GM21526 (cell line): ENCODE measurements around the gene TEC.
A peak's percentile ranks its signal among the peaks of the same experiment; 100 is the strongest.

Source experiments
- ATAC-seq: cut with Tn5 transposase; IDR thresholded peaks from one replicate; pipeline ENCODE4 v1.9.1; 2021; ENCODE audit warnings: moderate library complexity; ENCODE audit not compliant: unreplicated experiment, low FRiP score

TEC gene

DNA sequence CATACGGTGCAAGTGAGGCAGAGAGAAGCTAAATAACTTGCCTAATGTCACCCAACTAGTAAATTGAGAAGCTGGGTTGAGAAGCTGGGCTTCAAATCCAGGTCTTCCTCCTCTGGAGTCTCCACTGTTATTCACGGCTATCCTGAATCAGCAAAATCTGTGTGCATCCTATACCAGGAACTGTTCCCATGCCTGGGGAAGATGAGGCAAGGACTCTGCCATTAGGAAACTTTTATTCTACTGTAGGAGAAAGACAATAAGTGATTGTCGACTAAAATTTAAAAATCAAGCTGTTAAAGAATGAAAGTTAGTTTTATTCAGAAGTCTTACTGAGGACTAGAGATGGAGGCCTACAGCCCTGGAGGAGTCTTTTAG is 872 bp upstream of the TEC start:
- no peak for ATAC-seq

DNA sequence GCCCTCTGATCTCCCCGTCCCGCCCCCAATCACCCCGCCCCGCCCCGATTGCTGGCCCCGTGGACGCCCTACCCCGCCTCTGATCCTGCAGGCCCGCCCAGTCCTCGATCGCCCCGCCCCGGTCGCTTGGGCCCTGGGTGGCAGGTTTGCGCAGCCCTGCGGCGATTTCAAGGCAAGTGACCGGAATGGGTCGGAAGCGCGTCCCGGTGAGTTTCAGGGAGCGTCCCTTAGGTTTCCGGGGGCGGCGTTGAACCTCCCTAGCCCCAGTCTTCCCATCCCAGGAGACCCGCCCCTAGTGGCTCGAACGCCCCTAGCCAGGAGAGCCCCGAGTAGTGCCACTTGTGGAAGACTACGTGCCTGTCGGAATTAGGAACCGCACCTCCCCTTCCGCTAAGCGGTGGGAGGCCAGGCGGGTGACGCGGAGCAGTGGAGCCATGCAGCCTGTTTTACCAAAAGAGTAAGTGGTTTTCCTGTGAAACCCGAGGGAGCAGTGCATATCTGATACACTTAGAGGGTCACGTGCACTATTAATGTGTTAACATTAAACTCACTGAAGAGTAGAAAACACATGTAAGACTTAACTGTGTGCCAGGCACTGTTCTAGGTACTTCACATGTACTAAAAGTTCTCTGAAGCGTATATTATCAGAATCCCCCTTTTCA is 354 bp upstream of the TEC start:
- ATAC-seq: peak; percentile 73

DNA sequence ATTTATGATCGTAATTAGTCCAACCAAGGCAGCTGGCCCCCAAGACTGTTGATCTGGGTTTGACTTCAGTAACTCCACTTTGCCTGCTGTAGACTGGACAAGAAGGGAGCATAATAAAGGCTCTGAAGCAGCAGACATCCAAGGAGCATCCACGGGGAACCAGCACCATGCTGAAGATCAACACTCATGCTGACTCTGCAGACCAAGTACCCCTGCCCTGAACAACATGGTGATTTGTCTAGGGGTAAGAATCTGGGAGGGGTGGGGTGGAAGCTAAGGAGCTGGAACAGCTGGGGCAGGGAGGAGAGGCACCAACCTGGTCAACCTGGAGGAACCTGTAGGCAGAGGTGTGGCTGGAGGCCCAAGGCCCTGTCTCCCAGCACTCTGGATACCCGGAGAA is 2.1 kb downstream of the TEC start:
- no peak for ATAC-seq

DNA sequence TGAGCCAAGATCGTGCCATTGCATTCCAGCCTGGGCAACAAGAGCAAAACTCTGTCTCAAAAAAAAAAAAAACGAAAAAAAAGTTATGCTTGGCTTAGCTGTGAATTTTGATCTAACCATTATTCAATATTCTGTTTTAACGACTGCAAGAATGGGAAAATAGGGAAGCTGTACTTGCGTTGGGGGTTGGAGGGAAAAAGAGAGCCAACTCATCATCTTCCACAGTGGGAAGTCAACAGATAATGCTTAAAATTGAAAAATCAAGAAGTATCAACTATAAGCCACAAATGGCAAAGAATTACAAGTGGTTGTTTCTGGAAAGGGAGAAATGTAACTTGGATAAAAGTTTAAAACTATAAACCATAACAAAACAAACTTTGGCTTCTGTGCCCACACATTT is 2.9 kb downstream of the TEC start:
- ATAC-seq: no peak

DNA sequence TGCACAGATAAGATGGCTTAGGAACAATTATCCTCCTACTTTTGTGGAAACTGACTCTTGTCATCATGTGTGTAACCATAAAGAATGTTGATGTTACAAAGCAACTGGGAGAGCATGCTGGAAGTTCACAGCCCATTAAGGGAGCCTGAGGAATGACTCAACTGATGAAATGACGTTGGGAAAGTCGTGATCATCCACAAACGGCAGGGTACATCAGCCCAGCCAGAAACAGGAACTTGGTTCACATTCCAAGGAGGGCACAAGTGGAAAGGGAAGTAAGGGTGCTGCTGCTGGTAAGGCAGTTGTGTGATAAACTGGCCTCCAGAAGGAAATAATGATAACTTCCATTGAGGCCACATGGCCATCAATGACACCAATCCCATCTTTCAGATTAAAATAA is 6.7 kb downstream of the TEC start:
- no peak for ATAC-seq

DNA sequence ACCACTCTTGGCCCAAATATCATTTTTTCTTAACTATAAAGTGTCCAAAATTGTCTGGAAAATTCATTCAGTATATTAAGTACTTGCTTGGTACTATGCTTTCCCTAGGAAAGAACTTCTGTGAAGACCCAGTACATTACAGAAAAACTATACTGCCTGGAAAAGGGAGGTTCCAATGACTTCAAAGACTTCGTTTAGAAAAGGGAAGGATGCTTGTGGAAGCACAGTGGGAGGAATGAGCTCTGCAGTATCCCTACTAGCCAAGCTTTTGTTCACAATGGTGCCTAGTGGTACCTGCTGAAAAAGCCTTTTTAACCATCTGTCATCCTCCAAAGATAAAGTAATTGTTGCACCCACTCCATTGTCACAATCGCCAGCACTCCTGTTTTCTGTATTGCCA is 7.2 kb downstream of the TEC start:
- no peak for ATAC-seq

DNA sequence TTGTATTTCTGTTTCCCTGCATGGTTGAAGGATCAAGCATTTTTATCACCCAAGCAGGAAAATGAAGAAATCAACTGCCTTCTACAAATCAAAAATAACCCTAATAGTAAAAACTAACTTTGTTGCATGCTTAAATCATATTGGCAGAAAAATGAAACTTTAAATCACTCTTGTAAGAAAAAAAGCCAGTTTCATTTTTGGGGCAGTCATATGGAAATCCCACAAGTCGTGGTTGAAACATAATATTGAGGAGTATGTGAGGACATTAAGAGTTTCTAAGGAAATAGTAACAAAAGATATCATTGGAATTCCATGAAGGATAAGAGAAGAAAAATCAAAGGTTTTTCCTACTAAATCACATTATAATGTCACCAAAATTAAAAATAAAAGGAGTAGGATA is 8.4 kb downstream of the TEC start:
- no peak for ATAC-seq

DNA sequence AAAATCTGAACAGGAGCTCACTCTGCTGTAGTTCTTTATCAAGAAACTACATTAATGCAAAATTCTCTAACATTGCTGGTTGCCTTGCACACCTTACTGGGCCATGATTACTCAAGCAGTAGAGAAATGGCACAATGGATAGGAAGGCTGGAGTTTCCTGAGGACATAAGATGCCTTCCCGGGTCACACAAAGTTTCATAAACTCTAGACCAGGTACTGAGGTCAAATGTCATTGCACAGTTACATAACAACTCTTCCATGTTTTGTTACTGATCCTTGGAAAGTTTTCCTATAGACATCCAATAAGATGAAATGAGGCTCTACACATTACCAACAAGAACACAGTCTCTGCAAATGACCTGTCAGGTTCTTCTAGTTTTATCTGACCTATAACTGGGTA is 9.9 kb downstream of the TEC start:
- ATAC-seq: no peak

DNA sequence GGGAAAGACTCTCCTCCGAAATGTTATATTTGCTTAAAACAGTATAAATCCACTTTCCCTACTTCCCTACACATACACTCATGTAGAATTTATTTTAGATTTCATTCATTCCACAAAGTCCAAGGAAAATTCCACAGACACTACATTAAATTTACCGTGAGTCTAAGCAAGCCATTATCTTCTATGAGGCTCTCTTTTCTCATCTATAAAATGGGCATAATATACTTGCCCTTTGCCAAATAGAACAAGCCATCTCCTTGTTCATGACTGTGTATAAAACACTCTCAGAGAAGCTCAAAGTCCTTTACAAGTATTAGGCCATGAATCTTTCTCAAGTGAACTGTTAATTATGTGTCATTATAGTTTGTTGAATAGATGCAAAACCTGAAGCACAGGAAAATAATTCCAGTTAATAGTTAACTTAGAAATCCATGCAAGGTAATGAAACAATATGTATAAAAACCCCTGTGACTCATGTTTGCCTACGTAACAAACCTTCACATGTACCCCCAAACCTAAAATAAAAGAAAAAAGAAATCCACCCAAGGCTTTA is 10.7 kb downstream of the TEC start:
- ATAC-seq: no peak

DNA sequence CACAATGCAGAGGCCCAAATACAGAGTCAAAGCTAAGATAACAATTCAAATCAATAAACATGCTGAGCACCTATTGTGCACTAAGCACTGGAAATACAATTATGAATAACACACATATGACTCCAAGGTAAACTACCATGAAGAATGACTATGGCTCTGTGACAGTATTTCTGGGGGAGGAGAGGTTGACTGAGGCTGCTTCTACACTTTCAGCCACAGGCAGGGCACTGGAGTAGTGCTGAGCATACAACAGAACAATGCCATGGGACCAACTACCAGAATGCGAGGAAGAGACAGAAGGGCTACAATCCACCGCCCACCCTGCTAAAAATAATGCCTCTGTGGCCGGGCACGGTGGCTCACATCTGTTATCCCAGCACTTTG is 13.7 kb downstream of the TEC start:
- no peak for ATAC-seq

DNA sequence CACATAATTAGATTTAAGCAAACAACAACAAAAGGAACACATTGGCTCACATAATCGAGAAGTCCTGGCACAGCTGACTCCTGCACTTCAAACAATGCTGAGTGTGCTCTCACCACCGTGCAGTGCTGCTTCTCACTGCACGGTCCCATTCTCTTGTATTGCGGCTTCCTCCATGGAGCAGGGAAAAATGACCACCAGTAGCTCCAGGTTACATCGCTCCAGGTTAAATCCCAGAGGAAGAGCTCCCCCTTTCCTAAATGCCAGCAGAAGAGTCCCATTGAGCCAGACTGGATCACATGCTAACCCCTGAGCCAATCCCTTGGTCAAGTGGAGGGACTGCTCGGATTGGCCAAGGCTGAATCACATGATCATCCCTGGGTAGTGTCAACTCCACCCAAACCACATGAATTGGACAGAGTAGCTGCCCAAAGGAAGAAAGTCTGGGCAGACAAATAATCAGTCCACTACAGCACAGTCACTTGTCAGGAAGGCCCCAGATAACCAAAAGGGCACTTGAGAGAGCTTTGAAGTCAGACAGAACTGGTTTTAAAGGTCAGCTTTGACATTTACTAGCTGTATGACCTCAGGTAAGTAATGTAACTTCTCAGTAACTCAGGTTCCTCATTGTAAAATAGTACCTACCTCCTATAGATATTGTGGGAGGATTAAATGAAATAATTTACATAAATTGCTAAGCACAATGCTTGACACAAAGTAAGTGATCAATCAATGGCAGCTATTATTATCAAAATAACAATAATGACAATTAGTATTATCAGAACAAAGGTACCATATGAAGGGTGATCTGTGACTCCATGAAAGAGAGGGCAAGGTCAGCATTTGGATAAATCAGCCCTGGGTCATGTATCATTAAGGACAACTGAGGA is 14.3 kb downstream of the TEC start:
- no peak for ATAC-seq

DNA sequence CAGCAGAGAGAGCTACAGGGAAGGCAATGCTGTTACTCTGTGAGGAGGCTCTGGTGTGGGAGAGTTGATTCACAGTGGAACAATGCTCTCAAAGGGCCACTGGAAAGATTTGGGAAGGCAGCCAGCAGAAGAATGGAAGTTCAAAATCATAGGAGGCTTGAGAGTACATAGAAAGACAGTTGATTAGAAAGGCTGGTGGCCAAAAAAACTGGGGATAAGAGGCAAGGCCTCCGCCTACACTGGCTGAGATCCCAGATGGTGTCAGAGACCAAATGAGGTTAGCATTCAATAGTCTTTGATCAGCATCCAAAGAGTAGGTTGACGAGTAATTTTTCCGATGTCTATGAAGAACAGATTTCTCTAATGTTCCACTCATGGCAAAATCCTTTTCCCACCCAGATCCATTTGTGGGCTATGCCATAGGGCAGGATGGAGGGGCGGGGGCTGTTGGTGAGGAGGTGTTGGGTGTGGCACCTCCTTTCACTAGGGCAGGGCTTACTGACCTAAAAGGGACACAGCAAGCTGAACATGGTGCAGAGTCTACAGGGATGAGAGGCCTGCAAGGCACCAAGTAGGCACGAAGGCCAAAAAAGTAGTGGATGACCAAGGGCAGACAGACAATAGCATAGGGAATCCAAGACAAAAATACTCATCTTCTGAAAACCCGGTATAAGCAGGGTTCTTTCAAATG is 15.1 kb downstream of the TEC start:
- no peak for ATAC-seq

DNA sequence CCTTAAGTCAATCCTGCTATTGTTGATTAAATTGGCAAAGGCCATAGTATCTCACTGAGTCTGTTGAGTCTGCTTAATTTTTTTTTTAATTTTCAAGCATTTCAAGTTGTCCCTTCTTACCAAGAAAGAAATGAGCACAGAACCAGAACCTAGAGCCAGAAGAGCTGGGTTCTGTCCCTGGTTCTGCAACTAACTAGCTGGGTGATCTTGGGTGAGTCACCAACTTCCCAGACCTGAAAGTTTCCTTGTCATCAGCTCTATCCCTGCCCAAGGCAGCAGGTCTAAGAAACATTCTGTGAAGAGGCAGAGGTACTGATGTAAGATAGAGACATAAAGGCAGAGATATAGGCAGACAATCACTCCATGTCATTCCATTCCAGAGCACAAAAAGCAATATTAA is 17.3 kb downstream of the TEC start:
- ATAC-seq: no peak

DNA sequence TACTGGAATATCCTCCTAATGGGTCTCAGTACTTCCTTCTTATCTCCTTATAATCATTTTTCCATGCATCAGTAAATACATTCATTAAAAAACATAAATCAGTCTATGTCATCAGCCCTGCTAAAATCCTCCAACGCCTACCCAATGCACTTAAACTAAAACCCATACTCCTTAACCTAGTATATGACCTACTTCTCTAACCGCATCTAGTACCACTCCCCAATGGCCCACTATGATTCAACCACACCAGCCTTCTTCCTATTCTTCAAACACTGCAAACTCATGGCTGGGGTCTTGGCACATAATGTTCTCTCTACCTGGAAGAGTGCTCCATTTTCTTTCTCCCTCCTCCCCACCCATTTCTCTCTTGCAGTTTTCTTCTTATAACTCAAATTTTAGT is 18.7 kb downstream of the TEC start:
- ATAC-seq: no peak

DNA sequence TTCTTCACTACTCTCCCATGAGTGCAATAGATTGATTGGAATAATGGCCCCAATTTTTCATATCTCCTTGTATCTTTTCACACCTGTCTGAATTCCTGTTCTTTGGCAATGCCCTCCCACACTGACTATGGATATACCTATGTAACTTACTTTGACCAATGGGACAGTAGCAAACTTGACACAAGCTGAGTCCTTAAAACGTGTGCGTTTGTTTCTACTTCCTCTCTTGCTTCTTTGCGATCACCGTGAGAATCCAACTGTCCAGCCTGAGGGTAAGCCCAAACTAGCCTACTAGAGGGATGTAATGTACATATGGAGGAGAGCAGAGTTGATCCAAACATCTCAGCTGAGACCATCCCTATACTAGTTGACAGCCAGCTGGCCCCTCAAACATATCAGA is 19.3 kb downstream of the TEC start:
- ATAC-seq: no peak

DNA sequence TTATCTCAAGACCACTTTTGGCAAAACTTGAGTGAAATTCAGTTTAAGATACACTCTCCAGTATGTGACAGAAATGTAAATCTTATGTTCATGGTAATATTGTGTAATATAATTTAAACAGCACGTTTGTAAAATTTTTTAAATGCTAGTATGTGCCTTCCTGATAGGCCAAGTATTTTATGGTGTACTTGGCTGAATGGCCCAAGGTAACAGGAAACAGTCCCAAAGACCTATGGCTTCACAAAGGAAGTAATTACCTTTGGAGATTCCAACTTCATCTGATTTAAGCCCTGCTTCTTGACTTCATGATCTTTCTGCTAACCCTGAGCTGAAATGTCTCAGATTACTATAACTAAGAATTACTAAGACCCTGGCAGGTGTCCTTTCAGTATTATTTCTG is 20.3 kb downstream of the TEC start:
- ATAC-seq: no peak

DNA sequence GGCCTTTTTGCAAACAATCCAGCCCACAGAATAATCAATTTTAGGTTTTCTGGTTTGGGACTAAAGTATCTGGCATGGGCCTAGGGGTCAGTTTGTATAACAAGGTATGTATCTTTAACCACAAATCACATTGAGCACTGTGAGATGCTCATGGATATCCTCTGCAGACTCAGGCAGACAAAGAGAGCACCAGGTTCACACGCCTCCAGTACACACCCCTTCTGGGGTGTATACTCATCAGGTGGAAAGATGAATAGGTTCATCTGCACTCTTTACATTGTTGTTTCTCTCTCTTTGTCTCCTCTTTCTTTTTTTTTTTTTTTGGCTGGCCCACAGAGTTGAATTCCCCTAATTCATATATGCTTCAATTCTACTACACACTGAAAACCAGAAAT is 21.1 kb downstream of the TEC start:
- no peak for ATAC-seq

DNA sequence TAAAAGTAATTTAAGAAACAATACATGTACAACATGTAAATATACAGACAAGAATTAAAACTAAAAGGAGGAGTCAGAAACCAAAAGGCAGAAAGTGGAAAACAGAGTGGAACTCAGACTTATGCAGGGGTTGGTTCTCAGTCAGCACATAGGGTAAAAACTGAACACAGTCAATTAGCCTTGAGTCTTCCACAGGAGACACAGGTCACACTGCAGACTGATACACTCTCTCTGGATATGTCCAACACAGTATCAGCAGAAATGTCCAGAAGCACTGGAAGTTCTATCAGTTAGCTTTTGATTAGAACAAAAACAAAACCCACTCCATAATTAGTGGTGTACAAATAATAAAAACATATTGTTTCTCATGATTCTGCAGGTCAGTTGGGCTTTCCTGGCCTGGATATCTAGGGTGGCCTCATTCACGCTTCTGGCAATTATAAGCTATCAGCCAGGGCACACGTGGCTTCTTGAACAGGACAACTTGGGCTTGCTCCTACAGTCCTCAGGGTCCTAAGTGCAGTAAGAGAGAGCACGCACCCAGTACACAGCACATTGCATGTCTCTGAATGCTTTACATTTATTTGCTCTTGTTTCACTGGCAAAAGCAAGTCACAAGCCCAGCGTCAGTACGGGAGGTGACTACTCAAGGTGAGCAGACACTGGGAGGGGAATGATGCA is 21.6 kb downstream of the TEC start:
- no peak for ATAC-seq

DNA sequence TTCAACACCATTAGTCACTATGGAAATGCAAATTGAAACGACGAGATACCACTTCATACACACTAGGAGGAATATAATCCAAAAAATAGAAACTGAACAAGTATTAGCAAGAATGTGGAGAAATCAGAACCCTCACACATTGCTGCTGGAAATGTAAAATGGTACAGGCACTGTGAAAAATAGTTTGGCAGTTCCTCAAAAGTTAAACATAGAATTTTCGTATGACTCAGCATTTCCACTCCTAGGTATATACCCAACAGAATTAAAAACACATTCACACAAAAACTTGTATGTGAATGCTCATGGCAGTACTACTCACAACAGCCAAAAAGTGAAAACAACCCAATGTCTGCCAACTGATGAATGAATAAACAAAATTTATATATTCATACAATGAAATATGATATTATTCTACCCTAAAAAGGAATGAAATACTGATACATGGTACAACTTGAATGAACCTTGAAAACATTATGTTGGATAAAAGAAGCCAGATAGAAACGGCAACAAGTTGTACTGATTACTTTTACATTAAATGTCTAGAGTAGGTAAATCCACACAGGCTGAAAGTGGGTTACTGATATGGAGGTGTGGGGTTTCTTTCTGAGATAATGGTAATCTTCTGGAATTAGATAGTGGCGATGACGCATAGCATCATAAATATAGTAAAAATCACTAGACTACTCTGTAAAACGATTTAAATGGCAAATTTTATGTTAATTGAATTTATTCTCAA is 22.3 kb downstream of the TEC start:
- peak; percentile 51 for ATAC-seq

DNA sequence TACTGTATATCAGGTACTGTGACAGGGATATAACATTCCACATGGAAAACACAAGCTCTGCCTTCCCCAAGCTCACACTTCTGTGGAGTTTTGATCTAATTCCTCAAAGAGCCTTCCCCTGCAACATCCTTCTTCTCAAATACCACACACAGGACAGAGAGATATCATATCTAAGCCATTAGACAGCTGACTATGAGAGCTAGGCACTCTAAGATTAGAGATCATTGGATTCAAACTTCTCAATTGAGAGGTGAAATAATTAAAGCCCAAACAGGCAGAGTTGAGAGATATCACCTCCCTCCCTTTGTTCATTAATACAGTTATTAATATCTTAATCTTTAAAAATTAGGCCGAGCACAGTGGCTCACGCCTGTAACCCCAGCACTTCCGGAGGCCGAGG is 25.0 kb downstream of the TEC start:
- ATAC-seq: no peak
